ENCODE measurements around the gene CTCF.

- no peak for TF ChIP-seq POLR2AphosphoS5 (IDR thresholded peaks at IDR 0.05; ENCODE audit: low read depth, low read length)
- 0 out of 2 replicates have a peak, but pooled peaks have one; percentile 32 for TF ChIP-seq POLR2A (IDR thresholded peaks at IDR 0.05; ENCODE audit: low read depth, low read length)
These were observed 44.5 kb upstream of the CTCF start for GRCh38 chr16:67517661-67518423.

All from GM12892 (cell line).